A549 (cell line): Measurements from ENCODE around the gene RAB3IL1.

Source experiments
- CTCF ChIP-seq: fragments of >200 bp; sonication (Bioruptor Twin); formaldehyde crosslinking; IDR thresholded peaks from 3 replicates; pipeline ENCODE4 v1.5.1; 2016
- ESRRA ChIP-seq: fragments of 150-350 bp; IDR thresholded peaks from 2 replicates; pipeline ENCODE4 v1.6.1; 2014; ENCODE audit warnings: mild to moderate bottlenecking, low read length, borderline replicate concordance
- TF ChIP-seq, protein P1 (sequence below): IDR thresholded peaks from 2 replicates; pipeline ENCODE4 v1.6.1; 2012
- TF ChIP-seq, protein P2 (sequence below): IDR thresholded peaks from 2 replicates; pipeline ENCODE4 v1.6.1; 2012; ENCODE audit warnings: low read depth, borderline replicate concordance

DNA sequence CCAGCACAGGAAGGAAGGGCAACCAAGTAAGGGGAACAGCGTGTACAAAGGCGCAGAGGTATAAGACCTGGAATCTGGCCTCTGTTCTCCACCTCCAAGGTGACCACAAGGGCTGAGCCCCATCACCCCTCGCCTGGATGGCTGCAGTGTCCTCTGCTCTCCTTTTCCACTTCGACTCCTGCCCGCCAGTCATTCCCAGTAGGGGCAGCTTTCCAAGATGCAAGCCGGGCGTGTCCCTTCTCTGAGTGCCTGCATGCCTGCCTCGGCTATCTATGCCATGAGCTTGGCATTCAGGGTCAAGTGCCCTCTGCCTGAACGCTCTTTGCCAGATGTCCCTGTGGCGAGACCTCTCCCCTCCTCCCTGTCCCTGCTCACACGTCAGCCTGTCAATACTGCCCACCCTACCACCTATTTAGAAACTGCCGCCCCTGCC, 43.0 kb downstream of the RAB3IL1 start:
- TF ChIP-seq CTCF (no peak), ESRRA (no peak)
- TF ChIP-seq, protein P1, sequence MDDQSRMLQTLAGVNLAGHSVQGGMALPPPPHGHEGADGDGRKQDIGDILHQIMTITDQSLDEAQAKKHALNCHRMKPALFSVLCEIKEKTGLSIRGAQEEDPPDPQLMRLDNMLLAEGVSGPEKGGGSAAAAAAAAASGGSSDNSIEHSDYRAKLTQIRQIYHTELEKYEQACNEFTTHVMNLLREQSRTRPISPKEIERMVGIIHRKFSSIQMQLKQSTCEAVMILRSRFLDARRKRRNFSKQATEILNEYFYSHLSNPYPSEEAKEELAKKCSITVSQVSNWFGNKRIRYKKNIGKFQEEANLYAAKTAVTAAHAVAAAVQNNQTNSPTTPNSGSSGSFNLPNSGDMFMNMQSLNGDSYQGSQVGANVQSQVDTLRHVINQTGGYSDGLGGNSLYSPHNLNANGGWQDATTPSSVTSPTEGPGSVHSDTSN = no peak
- TF ChIP-seq, protein P2, sequence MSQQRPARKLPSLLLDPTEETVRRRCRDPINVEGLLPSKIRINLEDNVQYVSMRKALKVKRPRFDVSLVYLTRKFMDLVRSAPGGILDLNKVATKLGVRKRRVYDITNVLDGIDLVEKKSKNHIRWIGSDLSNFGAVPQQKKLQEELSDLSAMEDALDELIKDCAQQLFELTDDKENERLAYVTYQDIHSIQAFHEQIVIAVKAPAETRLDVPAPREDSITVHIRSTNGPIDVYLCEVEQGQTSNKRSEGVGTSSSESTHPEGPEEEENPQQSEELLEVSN = no peak
